Stromal cell of bone marrow (primary cell): Measurements from ENCODE around the gene PRKCI.
"Not testable (repeated sequence)": the region's sequence is repeated elsewhere in the genome, so short reads cannot be mapped to it uniquely, and the experiment has no call there.

ENCODE experiments used
- DNase-seq: peaks from one replicate; pipeline ENCODE4 v3.0.0-alpha.2; 2012; ENCODE audit warnings: low read depth

The PRKCI gene

GRCh38 chr3:170222647-170223541 lies 670 bp downstream of the PRKCI start:
- no peak for DNase-seq

GRCh38 chr3:170225166-170225565 lies 2.9 kb downstream of the PRKCI start:
- no peak for DNase-seq

GRCh38 chr3:170226426-170226960 lies 4.3 kb downstream of the PRKCI start:
- no peak for DNase-seq

GRCh38 chr3:170228093-170228766 lies 6.0 kb downstream of the PRKCI start:
- no peak for DNase-seq

GRCh38 chr3:170232266-170232665 lies 10.0 kb downstream of the PRKCI start:
- DNase-seq, result no peak

GRCh38 chr3:170233530-170233929 lies 11.3 kb downstream of the PRKCI start:
- DNase-seq, result peak; percentile 51

GRCh38 chr3:170240142-170240541 lies 17.9 kb downstream of the PRKCI start:
- DNase-seq, result no peak

- DNase-seq, result no peak
Observed at GRCh38 chr3:170240671-170241070, 18.4 kb downstream of the PRKCI start.

- DNase-seq, result no peak
Observed at GRCh38 chr3:170244576-170244975, 22.4 kb downstream of the PRKCI start.

- DNase-seq, result no peak
Observed at GRCh38 chr3:170247875-170248274, 25.7 kb downstream of the PRKCI start.

GRCh38 chr3:170256597-170256996 lies 34.4 kb downstream of the PRKCI start:
- DNase-seq, result no peak

GRCh38 chr3:170257145-170257544 lies 34.9 kb downstream of the PRKCI start:
- DNase-seq, result no peak

GRCh38 chr3:170258105-170258487 lies 35.9 kb downstream of the PRKCI start:
- DNase-seq, result no peak

GRCh38 chr3:170259907-170260306 lies 37.7 kb downstream of the PRKCI start:
- DNase-seq, result no peak

- DNase-seq, result no peak
Observed at GRCh38 chr3:170267793-170268192, 45.6 kb downstream of the PRKCI start.

GRCh38 chr3:170269673-170270254 lies 47.5 kb downstream of the PRKCI start:
- not testable (repeated sequence) for DNase-seq

GRCh38 chr3:170270282-170270881 lies 48.2 kb downstream of the PRKCI start:
- no peak for DNase-seq

GRCh38 chr3:170274641-170275040 lies 52.4 kb downstream of the PRKCI start:
- no peak for DNase-seq

GRCh38 chr3:170275832-170276231 lies 53.6 kb downstream of the PRKCI start:
- no peak for DNase-seq

- DNase-seq, result not testable (repeated sequence)
Observed at GRCh38 chr3:170277311-170277710, 55.1 kb downstream of the PRKCI start.

GRCh38 chr3:170277833-170278580 lies 55.8 kb downstream of the PRKCI start:
- DNase-seq, result no peak

GRCh38 chr3:170278627-170279026 lies 56.4 kb downstream of the PRKCI start:
- DNase-seq, result no peak
